DND-41 (cell line): ENCODE data around the gene REN.

Source experiments
- CTCF ChIP-seq: IDR thresholded peaks from 2 replicates; pipeline ENCODE4 v1.5.1; 2012; ENCODE audit warnings: borderline replicate concordance, low read length, moderate library complexity, mild to moderate bottlenecking; ENCODE audit not compliant: poor library complexity, severe bottlenecking; ENCODE audit errors: extremely low read depth
- EZH2 ChIP-seq: IDR thresholded peaks from 3 replicates; pipeline ENCODE4 v1.6.1; 2012; ENCODE audit warnings: borderline replicate concordance, low read depth, mild to moderate bottlenecking, moderate library complexity, low read length, inconsistent platforms; ENCODE audit not compliant: severe bottlenecking

- TF ChIP-seq CTCF (no peak), EZH2 (no peak)
Observed at GRCh38 chr1:204143276-204144041, 22.7 kb downstream of the REN start.
